HepG2 (cell line): ENCODE measurements around the gene RNF125. TPM values are rescaled to one million over a fixed set of nuclear protein-coding genes. Genes with fewer than 3 reads are reported as not detected.

Source experiments
- ARNT2 ChIP-seq: sonication (generic); formaldehyde crosslinking; IDR thresholded peaks from 2 replicates; pipeline ENCODE4 v1.8.0; 2022; ENCODE audit warnings: mild to moderate bottlenecking, low read depth, missing genetic modification reagents, moderate library complexity
- EED ChIP-seq: sonication (generic); formaldehyde crosslinking; IDR thresholded peaks from 2 replicates; pipeline ENCODE4 v1.5.0; 2020; ENCODE audit warnings: mild to moderate bottlenecking, missing genetic modification reagents
- FIP1L1 ChIP-seq: fragments of 200-400 bp; formaldehyde crosslinking; IDR thresholded peaks from 2 replicates; pipeline ENCODE4 v1.6.1; 2018; ENCODE audit warnings: low read depth, mild to moderate bottlenecking, low read length, moderate library complexity, borderline replicate concordance; ENCODE audit not compliant: insufficient read depth
- HNF4G ChIP-seq, 2 experiments: sonication (generic) in 1 of 2; formaldehyde crosslinking in 1 of 2; IDR thresholded peaks; 2 replicates each; pipeline versions ENCODE4 v1.4.0 to v1.6.1; 2011 to 2020; ENCODE audit warnings: borderline replicate concordance in 2 of 2, low read depth in 2 of 2, mild to moderate bottlenecking in 2 of 2, low read length in 1 of 2, missing genetic modification reagents in 1 of 2, moderate library complexity in 1 of 2
- PAX8 ChIP-seq: sonication (generic); formaldehyde crosslinking; IDR thresholded peaks from 2 replicates; pipeline ENCODE4 v1.8.0; 2022; ENCODE audit warnings: mild to moderate bottlenecking, missing genetic modification reagents, borderline replicate concordance
- SAP130 ChIP-seq: IDR thresholded peaks from 2 replicates; pipeline ENCODE4 v1.6.1; 2016; ENCODE audit warnings: low read depth
- SOX5 ChIP-seq: IDR thresholded peaks from 2 replicates; pipeline ENCODE4 v1.6.1; 2016; ENCODE audit warnings: borderline replicate concordance
- SUZ12 ChIP-seq: fragments of 150-350 bp; IDR thresholded peaks from 2 replicates; pipeline ENCODE4 v1.6.1; 2014; ENCODE audit warnings: low read depth, low read length
- TBL1XR1 ChIP-seq: fragments of 150-350 bp; IDR thresholded peaks from 2 replicates; pipeline ENCODE4 v1.6.1; 2014; ENCODE audit warnings: borderline replicate concordance, low read length; ENCODE audit not compliant: partially characterized antibody
- TFDP2 ChIP-seq: sonication (generic); formaldehyde crosslinking; IDR thresholded peaks from 2 replicates; pipeline ENCODE4 v1.4.0; 2020; ENCODE audit warnings: missing genetic modification reagents
- YY1 ChIP-seq: IDR thresholded peaks from 2 replicates; pipeline ENCODE4 v1.6.1; 2011; ENCODE audit warnings: low read length, low read depth, moderate library complexity, mild to moderate bottlenecking; ENCODE audit not compliant: insufficient read depth, insufficient replicate concordance
- ZBTB42 ChIP-seq: sonication (generic); formaldehyde crosslinking; IDR thresholded peaks from 2 replicates; pipeline ENCODE4 v1.5.0; 2020; ENCODE audit warnings: mild to moderate bottlenecking, missing genetic modification reagents
- ZNF484 ChIP-seq: sonication (generic); formaldehyde crosslinking; IDR thresholded peaks from 2 replicates; pipeline ENCODE4 v1.5.1; 2020; ENCODE audit warnings: mild to moderate bottlenecking, low read depth, missing genetic modification reagents, borderline replicate concordance
- ZNF496 ChIP-seq: sonication (generic); formaldehyde crosslinking; IDR thresholded peaks from 2 replicates; pipeline ENCODE4 v1.8.1; 2023; ENCODE audit warnings: mild to moderate bottlenecking, moderate library complexity, missing genetic modification reagents; ENCODE audit not compliant: insufficient replicate concordance
- ZNF543 ChIP-seq: sonication (generic); formaldehyde crosslinking; IDR thresholded peaks from 2 replicates; pipeline ENCODE4 v1.4.0; 2020; ENCODE audit warnings: mild to moderate bottlenecking, missing genetic modification reagents
- ZNF768 ChIP-seq: sonication (generic); formaldehyde crosslinking; IDR thresholded peaks from 2 replicates; pipeline ENCODE4 v1.4.0; 2020; ENCODE audit warnings: missing genetic modification reagents
- ZNF878 ChIP-seq: sonication (generic); formaldehyde crosslinking; IDR thresholded peaks from 2 replicates; pipeline ENCODE4 v1.8.1; 2023; ENCODE audit warnings: mild to moderate bottlenecking, missing genetic modification reagents, moderate library complexity
- ZSCAN31 ChIP-seq: sonication (generic); formaldehyde crosslinking; IDR thresholded peaks from 2 replicates; pipeline ENCODE4 v1.5.0; 2020; ENCODE audit warnings: low read depth, mild to moderate bottlenecking, missing genetic modification reagents
- polyA plus RNA-seq, 8 experiments: library from polyadenylated mRNA; depleted of rRNA in 3 of 8; stranded (reverse) in 7 of 8; unstranded in 1 of 8; fragments of >200 nt; fragmentation: Illumina TruSeq in 4 of 8; extraction: Trizol in 4 of 8; gene quantifications; 2 replicates each; pipeline versions ENCODE4 v1.2.1 to v1.2.3, GENCODE V29; 2011 to 2016; ENCODE audit warnings: low read depth in 4 of 8, missing spikeins in 1 of 8, mixed read lengths in 1 of 8; ENCODE audit not compliant: insufficient read depth in 1 of 8
- total RNA-seq, 5 experiments: library from RNA; depleted of rRNA; stranded (reverse); fragments of >200 nt; fragmentation: Illumina TruSeq; extraction: Trizol; gene quantifications; 2 replicates each; pipeline ENCODE4 v1.2.3, GENCODE V29; 2016; ENCODE audit warnings: low read depth in 1 of 5
- TF ChIP-seq, protein P1 (sequence below): sonication (generic); formaldehyde crosslinking; IDR thresholded peaks from 2 replicates; pipeline ENCODE4 v1.4.0; 2020; ENCODE audit warnings: mild to moderate bottlenecking, missing genetic modification reagents
- TF ChIP-seq, protein P2 (sequence below): sonication (generic); formaldehyde crosslinking; IDR thresholded peaks from 2 replicates; pipeline ENCODE4 v1.5.1; 2020; ENCODE audit warnings: mild to moderate bottlenecking, missing genetic modification reagents, borderline replicate concordance
- TF ChIP-seq, protein P3 (sequence below): sonication (generic); formaldehyde crosslinking; IDR thresholded peaks from 2 replicates; pipeline ENCODE4 v1.4.0; 2020; ENCODE audit warnings: mild to moderate bottlenecking, missing genetic modification reagents

Gene RNF125
- total and polyA plus RNA-seq, 2 of the 13 experiments (the other 11 are each of a cell fraction or from before 2014, with no cell fraction given) = 0.58 to 1.8 TPM

DNA sequence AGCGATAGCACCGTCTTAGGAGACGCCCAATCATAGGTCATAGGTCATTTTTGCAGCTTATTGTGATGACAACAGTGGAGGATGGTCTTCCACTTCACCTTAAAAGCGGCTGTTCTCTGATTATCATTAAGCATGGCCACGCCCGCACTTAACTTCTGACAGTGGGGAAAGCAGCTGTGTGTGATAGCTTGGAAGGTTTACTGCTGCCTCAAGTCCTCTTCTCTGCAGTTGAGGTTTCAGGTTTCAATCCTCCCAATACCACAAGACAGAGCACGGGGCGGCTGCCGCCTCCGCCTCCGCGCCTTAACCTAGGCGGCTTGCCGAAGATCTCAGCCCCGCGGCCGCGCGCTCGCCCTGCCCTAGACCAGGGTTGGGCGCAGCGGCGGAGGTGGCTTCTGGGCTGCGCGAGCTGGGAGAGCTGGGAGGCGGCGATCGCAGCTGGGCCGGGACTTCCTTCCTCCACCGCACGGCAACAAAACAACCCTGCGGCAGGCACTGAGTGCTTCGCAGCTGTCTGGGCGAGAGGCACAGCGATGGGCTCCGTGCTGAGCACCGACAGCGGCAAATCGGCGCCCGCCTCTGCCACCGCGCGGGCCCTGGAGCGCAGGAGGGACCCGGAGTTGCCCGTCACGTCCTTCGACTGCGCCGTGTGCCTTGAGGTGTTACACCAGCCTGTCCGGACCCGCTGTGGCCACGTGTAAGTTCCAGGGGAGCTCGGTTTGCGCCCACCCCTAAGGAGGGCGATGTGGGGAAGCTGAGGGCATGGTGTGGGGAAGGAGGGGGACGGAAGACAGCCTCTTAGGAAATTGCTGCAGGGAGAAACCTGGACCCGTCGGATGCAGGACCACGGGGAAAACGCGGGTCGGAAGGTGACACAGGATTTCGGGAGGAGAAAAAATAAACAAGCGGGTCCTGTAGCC is at the start of gene RNF125 (continued):
- peak; percentile 21 for TF ChIP-seq YY1
- 0 out of 2 replicates have a peak, but pooled peaks have one; percentile 30 for TF ChIP-seq ZNF878
- TF ChIP-seq, protein P1, sequence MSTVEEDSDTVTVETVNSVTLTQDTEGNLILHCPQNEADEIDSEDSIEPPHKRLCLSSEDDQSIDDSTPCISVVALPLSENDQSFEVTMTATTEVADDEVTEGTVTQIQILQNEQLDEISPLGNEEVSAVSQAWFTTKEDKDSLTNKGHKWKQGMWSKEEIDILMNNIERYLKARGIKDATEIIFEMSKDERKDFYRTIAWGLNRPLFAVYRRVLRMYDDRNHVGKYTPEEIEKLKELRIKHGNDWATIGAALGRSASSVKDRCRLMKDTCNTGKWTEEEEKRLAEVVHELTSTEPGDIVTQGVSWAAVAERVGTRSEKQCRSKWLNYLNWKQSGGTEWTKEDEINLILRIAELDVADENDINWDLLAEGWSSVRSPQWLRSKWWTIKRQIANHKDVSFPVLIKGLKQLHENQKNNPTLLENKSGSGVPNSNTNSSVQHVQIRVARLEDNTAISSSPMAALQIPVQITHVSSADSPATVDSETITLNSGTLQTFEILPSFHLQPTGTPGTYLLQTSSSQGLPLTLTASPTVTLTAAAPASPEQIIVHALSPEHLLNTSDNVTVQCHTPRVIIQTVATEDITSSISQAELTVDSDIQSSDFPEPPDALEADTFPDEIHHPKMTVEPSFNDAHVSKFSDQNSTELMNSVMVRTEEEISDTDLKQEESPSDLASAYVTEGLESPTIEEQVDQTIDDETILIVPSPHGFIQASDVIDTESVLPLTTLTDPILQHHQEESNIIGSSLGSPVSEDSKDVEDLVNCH (CRISPR knock-in tag) = no peak
- TF ChIP-seq SOX5 = no peak; the same call in 1 of the 2 replicates
- TF ChIP-seq ZNF484 (CRISPR knock-in tag) = no peak
- peak; percentile 78; the same call in 1 of the 2 replicates for TF ChIP-seq PAX8 (CRISPR knock-in tag)
- TF ChIP-seq ZSCAN31 = peak; percentile 70
- TF ChIP-seq SUZ12 = no peak
- TF ChIP-seq, protein P2, sequence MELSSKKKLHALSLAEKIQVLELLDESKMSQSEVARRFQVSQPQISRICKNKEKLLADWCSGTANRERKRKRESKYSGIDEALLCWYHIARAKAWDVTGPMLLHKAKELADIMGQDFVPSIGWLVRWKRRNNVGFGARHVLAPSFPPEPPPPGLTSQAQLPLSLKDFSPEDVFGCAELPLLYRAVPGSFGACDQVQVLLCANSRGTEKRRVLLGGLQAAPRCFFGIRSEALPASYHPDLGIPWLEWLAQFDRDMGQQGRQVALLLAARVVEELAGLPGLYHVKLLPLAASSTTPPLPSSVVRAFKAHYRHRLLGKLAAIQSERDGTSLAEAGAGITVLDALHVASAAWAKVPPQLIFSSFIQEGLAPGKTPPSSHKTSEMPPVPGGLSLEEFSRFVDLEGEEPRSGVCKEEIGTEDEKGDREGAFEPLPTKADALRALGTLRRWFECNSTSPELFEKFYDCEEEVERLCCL (CRISPR knock-in tag) = no peak
- no peak for TF ChIP-seq ZNF543 (CRISPR knock-in tag)
- TF ChIP-seq TBL1XR1 = no peak
- TF ChIP-seq, protein P3, sequence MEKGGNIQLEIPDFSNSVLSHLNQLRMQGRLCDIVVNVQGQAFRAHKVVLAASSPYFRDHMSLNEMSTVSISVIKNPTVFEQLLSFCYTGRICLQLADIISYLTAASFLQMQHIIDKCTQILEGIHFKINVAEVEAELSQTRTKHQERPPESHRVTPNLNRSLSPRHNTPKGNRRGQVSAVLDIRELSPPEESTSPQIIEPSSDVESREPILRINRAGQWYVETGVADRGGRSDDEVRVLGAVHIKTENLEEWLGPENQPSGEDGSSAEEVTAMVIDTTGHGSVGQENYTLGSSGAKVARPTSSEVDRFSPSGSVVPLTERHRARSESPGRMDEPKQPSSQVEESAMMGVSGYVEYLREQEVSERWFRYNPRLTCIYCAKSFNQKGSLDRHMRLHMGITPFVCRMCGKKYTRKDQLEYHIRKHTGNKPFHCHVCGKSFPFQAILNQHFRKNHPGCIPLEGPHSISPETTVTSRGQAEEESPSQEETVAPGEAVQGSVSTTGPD = no peak
- TF ChIP-seq ZNF496 (CRISPR knock-in tag) = no peak
- TF ChIP-seq EED (CRISPR knock-in tag) = peak; percentile 93
- peak; percentile 41 for TF ChIP-seq TFDP2
- TF ChIP-seq HNF4G (IDR thresholded peaks at IDR 0.05; ENCODE audit: borderline replicate concordance, low read depth, low read length) = no peak
- TF ChIP-seq HNF4G (CRISPR knock-in tag; IDR thresholded peaks at IDR 0.05; ENCODE audit: borderline replicate concordance, low read depth) = no peak; the same call in 1 of the 2 replicates
- TF ChIP-seq FIP1L1 = no peak
- peak; percentile 25; the same call in 1 of the 2 replicates for TF ChIP-seq SAP130 (CRISPR knock-in tag)
- peak; percentile 3; the same call in 1 of the 2 replicates for TF ChIP-seq ARNT2 (CRISPR knock-in tag)
- TF ChIP-seq ZNF768 = peak; percentile 52; the same call in 1 of the 2 replicates
- peak; percentile 61; the same call in 1 of the 2 replicates for TF ChIP-seq ZBTB42
